Left renal cortex interstitium (tissue), 4 donors: ENCODE results near the gene TAF4. TPM values are rescaled to one million over a fixed set of nuclear protein-coding genes. Genes with fewer than 3 reads are reported as not detected.
"Not testable (repeated sequence)": the region's sequence is repeated elsewhere in the genome, so short reads cannot be mapped to it uniquely, and the experiment has no call there.

ENCODE experiments used
- DNase-seq, 4 donors: peaks; one replicate each; pipeline ENCODE4 v3.0.0-alpha.2; 2013; ENCODE audit warnings: low read depth in 4 of 4, low spot score in 2 of 4, missing footprints in 1 of 4
- polyA plus RNA-seq, 4 donors: library from polyadenylated mRNA; unstranded; fragments of 120-200 nt; gene quantifications; one replicate each; pipeline ENCODE4 v1.2.1, GENCODE V29; 2013; ENCODE audit not compliant: insufficient read length in 4 of 4

TAF4 gene
- polyA plus RNA-seq, 4 donors = 14.1 to 28.7 (median 20.1) TPM

- no peak for DNase-seq
Observed at GRCh38 chr20:61953037-61954021, 112.4 kb downstream of the TAF4 start.

- peak; percentile 37 to 76 (median 60) for DNase-seq
Observed at GRCh38 chr20:61951695-61952533, 113.8 kb downstream of the TAF4 start.

GRCh38 chr20:61950641-61951071, 115.0 kb downstream of the TAF4 start:
- DNase-seq = no peak

GRCh38 chr20:61949714-61950640, 115.7 kb downstream of the TAF4 start:
- DNase-seq = no peak

- no peak for DNase-seq
Observed at GRCh38 chr20:61949363-61949713, 116.3 kb downstream of the TAF4 start.

- DNase-seq = no peak
Observed at GRCh38 chr20:61948586-61949362, 116.9 kb downstream of the TAF4 start.

GRCh38 chr20:61948056-61948455, 117.6 kb downstream of the TAF4 start:
- DNase-seq = not testable (repeated sequence)

GRCh38 chr20:61945495-61945894, 120.2 kb downstream of the TAF4 start:
- DNase-seq = not testable (repeated sequence)

- not testable (repeated sequence) for DNase-seq
Observed at GRCh38 chr20:61944967-61945366, 120.7 kb downstream of the TAF4 start.

GRCh38 chr20:61942526-61942925, 123.2 kb downstream of the TAF4 start:
- no peak for DNase-seq

GRCh38 chr20:61941721-61942405, 123.8 kb downstream of the TAF4 start:
- no peak for DNase-seq

GRCh38 chr20:61940976-61941720, 124.5 kb downstream of the TAF4 start:
- DNase-seq = no peak

- DNase-seq = no peak
Observed at GRCh38 chr20:61940491-61940890, 125.2 kb downstream of the TAF4 start.

- no peak for DNase-seq
Observed at GRCh38 chr20:61939691-61940360, 125.9 kb downstream of the TAF4 start.

- no peak for DNase-seq
Observed at GRCh38 chr20:61938839-61939690, 126.6 kb downstream of the TAF4 start.

- DNase-seq = no peak
Observed at GRCh38 chr20:61937963-61938838, 127.5 kb downstream of the TAF4 start.
